HEK293T (cell line): ENCODE measurements around the gene MYO7B.

ENCODE experiments used
- BHLHE40 ChIP-seq: fragments of 450-650 bp; IDR thresholded peaks from 2 replicates; pipeline ENCODE4 v1.6.1; 2016; ENCODE audit warnings: mild to moderate bottlenecking, moderate library complexity, borderline replicate concordance
- CTBP1 ChIP-seq: fragments of 450-650 bp; IDR thresholded peaks from 2 replicates; pipeline ENCODE4 v1.6.1; 2016; ENCODE audit warnings: borderline replicate concordance
- FOXM1 ChIP-seq: fragments of 450-650 bp; IDR thresholded peaks from 2 replicates; pipeline ENCODE4 v1.6.1; 2017; ENCODE audit warnings: mild to moderate bottlenecking, borderline replicate concordance
- L3MBTL2 ChIP-seq: fragments of 450-650 bp; conservative IDR thresholded peaks from 2 replicates; pipeline ENCODE4 v1.6.1; 2016; ENCODE audit warnings: mild to moderate bottlenecking
- LEF1 ChIP-seq: fragments of 450-650 bp; IDR thresholded peaks from 2 replicates; pipeline ENCODE4 v1.6.1; 2017; ENCODE audit warnings: mild to moderate bottlenecking, borderline replicate concordance
- SP1 ChIP-seq: fragments of 450-650 bp; IDR thresholded peaks from 2 replicates; pipeline ENCODE4 v1.6.1; 2017
- SUZ12 ChIP-seq: fragments of 450-650 bp; IDR thresholded peaks from 2 replicates; pipeline ENCODE4 v1.6.1; 2016; ENCODE audit warnings: mild to moderate bottlenecking
- TARDBP ChIP-seq: fragments of 450-650 bp; IDR thresholded peaks from 2 replicates; pipeline ENCODE4 v1.6.1; 2016

GRCh38 chr2:127619203-127619590, 83.7 kb downstream of the MYO7B start:
- TF ChIP-seq TARDBP (no peak), LEF1 (no peak), L3MBTL2 (no peak), SUZ12 (no peak), SP1 (no peak), CTBP1 (no peak), FOXM1 (no peak), BHLHE40 (no peak)
